ENCODE results near the gene ABCB8.

The ABCB8 gene

DNA sequence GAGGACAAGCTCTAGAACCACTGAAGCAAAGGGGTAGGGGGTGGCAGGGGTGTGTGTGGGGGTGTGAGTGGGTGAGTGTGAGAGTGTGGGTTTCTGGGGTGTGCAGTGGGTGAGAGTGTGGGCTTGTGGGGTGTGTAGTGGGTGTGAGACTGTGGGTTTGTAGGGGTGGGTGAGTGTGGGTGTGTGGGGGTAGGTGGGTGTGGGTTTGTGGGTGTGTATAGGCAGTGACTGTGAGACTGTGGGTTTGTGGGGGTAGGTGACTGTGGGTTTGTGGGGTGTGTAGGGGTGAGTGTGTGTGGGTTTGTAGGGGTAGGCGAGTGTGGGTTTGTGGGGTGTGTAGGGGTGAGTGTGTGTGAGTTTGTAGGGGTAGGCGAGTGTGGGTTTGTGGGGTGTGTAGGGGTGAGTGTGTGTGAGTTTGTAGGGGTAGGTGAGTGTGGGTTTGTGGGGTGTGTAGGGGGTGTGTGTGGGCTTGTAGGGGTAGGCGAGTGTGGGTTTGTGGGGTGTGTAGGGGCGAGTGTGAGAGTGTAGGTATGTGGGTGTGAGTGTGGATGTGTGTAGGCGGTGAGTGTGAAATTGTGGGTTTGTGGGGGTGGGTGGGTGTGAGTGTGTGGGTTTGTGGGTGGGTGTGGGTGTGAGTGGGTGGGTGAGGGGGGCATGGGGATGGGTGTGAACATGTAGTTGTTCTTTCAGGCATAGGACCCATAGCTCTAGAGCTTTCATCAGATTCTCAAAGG lies 28.6 kb upstream of the ABCB8 start (continued):
- TF ChIP-seq, protein P1, sequence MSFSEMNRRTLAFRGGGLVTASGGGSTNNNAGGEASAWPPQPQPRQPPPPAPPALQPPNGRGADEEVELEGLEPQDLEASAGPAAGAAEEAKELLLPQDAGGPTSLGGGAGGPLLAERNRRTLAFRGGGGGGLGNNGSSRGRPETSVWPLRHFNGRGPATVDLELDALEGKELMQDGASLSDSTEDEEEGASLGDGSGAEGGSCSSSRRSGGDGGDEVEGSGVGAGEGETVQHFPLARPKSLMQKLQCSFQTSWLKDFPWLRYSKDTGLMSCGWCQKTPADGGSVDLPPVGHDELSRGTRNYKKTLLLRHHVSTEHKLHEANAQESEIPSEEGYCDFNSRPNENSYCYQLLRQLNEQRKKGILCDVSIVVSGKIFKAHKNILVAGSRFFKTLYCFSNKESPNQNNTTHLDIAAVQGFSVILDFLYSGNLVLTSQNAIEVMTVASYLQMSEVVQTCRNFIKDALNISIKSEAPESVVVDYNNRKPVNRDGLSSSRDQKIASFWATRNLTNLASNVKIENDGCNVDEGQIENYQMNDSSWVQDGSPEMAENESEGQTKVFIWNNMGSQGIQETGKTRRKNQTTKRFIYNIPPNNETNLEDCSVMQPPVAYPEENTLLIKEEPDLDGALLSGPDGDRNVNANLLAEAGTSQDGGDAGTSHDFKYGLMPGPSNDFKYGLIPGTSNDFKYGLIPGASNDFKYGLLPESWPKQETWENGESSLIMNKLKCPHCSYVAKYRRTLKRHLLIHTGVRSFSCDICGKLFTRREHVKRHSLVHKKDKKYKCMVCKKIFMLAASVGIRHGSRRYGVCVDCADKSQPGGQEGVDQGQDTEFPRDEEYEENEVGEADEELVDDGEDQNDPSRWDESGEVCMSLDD (tag by site-specific recombination; IDR thresholded peaks at IDR 0.05) = no peak
- TF ChIP-seq ZNF530 (tag by site-specific recombination; IDR thresholded peaks at IDR 0.05; ENCODE audit: low read depth) (no peak), ZNF473 (tag by site-specific recombination; IDR thresholded peaks at IDR 0.05) (no peak), ZNF792 (tag by site-specific recombination; IDR thresholded peaks at IDR 0.05) (no peak)

DNA sequence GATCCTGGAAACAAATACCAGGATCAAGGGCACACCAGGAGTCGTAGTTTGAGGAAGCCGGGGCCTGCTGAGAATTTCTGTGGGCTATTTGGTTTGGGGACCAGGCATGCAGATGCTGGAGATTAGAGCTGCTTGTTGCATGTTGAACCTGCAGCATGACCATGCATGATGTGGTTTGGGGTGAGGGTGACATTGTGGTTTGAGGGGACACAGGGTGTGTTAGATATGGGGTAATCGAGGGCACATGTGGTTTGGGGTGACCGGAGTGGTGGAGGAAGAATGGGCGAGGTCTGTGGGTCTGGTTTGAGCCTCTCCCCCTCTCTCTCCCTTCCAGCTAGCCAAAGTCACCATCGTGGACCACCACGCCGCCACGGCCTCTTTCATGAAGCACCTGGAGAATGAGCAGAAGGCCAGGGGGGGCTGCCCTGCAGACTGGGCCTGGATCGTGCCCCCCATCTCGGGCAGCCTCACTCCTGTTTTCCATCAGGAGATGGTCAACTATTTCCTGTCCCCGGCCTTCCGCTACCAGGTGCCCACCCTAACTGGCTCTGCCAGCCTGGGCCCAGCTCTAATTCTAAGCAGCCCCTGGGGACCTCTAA lies 27.3 kb upstream of the ABCB8 start:
- no peak overlapping the region for H3K4me3 ChIP-seq (ENCODE audit: low read depth, low read length)
- no peaks in the 10 kb centered on the region for H3K4me1 ChIP-seq (ENCODE audit: control insufficient read depth, insufficient read depth, low read length)
- no peaks in the 10 kb centered on the region for H3K9me3 ChIP-seq (ENCODE audit: control insufficient read depth, insufficient read depth, low read depth, low read length)
- H3K27ac ChIP-seq (ENCODE audit: extremely low read depth, low read depth, low read length) = no peak overlapping the region
- TF ChIP-seq BCL11A (tag by site-specific recombination; IDR thresholded peaks at IDR 0.05; ENCODE audit: low read depth) (no peak), ZNF404 (tag by site-specific recombination; IDR thresholded peaks at IDR 0.05) (no peak), ZNF121 (tag by site-specific recombination; IDR thresholded peaks at IDR 0.05) (no peak), ZNF23 (tag by site-specific recombination; IDR thresholded peaks at IDR 0.05; ENCODE audit: borderline replicate concordance) (no peak), ZNF146 (tag by site-specific recombination; IDR thresholded peaks at IDR 0.05) (no peak), ZNF335 (tag by site-specific recombination; conservative IDR thresholded peaks at IDR 0.05) (no peak), ZNF792 (tag by site-specific recombination; IDR thresholded peaks at IDR 0.05) (no peak), ZNF626 (tag by site-specific recombination; IDR thresholded peaks at IDR 0.05) (no peak), SCRT1 (tag by site-specific recombination; IDR thresholded peaks at IDR 0.05; ENCODE audit: borderline replicate concordance) (no peak), ZBTB17 (tag by site-specific recombination; IDR thresholded peaks at IDR 0.05) (no peak), ZFP41 (tag by site-specific recombination; IDR thresholded peaks at IDR 0.05; ENCODE audit: borderline replicate concordance) (no peak), ZNF571 (tag by site-specific recombination; IDR thresholded peaks at IDR 0.05) (no peak)
- TF ChIP-seq, protein P2, sequence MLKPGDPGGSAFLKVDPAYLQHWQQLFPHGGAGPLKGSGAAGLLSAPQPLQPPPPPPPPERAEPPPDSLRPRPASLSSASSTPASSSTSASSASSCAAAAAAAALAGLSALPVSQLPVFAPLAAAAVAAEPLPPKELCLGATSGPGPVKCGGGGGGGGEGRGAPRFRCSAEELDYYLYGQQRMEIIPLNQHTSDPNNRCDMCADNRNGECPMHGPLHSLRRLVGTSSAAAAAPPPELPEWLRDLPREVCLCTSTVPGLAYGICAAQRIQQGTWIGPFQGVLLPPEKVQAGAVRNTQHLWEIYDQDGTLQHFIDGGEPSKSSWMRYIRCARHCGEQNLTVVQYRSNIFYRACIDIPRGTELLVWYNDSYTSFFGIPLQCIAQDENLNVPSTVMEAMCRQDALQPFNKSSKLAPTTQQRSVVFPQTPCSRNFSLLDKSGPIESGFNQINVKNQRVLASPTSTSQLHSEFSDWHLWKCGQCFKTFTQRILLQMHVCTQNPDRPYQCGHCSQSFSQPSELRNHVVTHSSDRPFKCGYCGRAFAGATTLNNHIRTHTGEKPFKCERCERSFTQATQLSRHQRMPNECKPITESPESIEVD (tag by site-specific recombination; IDR thresholded peaks at IDR 0.05) = no peak
- TF ChIP-seq, protein P3, sequence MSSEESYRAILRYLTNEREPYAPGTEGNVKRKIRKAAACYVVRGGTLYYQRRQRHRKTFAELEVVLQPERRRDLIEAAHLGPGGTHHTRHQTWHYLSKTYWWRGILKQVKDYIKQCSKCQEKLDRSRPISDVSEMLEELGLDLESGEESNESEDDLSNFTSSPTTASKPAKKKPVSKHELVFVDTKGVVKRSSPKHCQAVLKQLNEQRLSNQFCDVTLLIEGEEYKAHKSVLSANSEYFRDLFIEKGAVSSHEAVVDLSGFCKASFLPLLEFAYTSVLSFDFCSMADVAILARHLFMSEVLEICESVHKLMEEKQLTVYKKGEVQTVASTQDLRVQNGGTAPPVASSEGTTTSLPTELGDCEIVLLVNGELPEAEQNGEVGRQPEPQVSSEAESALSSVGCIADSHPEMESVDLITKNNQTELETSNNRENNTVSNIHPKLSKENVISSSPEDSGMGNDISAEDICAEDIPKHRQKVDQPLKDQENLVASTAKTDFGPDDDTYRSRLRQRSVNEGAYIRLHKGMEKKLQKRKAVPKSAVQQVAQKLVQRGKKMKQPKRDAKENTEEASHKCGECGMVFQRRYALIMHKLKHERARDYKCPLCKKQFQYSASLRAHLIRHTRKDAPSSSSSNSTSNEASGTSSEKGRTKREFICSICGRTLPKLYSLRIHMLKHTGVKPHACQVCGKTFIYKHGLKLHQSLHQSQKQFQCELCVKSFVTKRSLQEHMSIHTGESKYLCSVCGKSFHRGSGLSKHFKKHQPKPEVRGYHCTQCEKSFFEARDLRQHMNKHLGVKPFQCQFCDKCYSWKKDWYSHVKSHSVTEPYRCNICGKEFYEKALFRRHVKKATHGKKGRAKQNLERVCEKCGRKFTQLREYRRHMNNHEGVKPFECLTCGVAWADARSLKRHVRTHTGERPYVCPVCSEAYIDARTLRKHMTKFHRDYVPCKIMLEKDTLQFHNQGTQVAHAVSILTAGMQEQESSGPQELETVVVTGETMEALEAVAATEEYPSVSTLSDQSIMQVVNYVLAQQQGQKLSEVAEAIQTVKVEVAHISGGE (tag by site-specific recombination; conservative IDR thresholded peaks at IDR 0.05; ENCODE audit: low read depth) = no peak
- TF ChIP-seq, protein P4, sequence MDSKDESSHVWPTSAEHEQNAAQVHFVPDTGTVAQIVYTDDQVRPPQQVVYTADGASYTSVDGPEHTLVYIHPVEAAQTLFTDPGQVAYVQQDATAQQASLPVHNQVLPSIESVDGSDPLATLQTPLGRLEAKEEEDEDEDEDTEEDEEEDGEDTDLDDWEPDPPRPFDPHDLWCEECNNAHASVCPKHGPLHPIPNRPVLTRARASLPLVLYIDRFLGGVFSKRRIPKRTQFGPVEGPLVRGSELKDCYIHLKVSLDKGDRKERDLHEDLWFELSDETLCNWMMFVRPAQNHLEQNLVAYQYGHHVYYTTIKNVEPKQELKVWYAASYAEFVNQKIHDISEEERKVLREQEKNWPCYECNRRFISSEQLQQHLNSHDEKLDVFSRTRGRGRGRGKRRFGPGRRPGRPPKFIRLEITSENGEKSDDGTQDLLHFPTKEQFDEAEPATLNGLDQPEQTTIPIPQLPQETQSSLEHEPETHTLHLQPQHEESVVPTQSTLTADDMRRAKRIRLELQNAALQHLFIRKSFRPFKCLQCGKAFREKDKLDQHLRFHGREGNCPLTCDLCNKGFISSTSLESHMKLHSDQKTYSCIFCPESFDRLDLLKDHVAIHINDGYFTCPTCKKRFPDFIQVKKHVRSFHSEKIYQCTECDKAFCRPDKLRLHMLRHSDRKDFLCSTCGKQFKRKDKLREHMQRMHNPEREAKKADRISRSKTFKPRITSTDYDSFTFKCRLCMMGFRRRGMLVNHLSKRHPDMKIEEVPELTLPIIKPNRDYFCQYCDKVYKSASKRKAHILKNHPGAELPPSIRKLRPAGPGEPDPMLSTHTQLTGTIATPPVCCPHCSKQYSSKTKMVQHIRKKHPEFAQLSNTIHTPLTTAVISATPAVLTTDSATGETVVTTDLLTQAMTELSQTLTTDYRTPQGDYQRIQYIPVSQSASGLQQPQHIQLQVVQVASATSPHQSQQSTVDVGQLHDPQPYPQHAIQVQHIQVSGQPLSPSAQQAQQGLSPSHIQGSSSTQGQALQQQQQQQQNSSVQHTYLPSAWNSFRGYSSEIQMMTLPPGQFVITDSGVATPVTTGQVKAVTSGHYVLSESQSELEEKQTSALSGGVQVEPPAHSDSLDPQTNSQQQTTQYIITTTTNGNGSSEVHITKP (tag by site-specific recombination; IDR thresholded peaks at IDR 0.05) = no peak
- TF ChIP-seq, protein P5, sequence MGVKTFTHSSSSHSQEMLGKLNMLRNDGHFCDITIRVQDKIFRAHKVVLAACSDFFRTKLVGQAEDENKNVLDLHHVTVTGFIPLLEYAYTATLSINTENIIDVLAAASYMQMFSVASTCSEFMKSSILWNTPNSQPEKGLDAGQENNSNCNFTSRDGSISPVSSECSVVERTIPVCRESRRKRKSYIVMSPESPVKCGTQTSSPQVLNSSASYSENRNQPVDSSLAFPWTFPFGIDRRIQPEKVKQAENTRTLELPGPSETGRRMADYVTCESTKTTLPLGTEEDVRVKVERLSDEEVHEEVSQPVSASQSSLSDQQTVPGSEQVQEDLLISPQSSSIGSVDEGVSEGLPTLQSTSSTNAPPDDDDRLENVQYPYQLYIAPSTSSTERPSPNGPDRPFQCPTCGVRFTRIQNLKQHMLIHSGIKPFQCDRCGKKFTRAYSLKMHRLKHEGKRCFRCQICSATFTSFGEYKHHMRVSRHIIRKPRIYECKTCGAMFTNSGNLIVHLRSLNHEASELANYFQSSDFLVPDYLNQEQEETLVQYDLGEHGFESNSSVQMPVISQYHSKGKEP (tag by site-specific recombination; IDR thresholded peaks at IDR 0.05) = no peak
- CTCF ChIA-PET = interaction anchor here (0.7 to 1.5 kb wide), 2 partner anchors 10 kb away, joined by 3 to 4 read pairs; partner anchors contain the start of gene NOS3
- POLR2A ChIA-PET = interaction anchor here (1.2 kb wide), 1 partner anchor 9 kb away, joined by 3 read pairs; no protein-coding TSS in a partner anchor
- no peaks in the 10 kb centered on the region for H3K36me3 ChIP-seq (ENCODE audit: control insufficient read depth in 2 of 2, insufficient read depth in 1 of 2, low read length in 2 of 2)

Data from HEK293 (cell line).